Esophagus squamous epithelium (tissue), 5 donors: ENCODE results near the gene ZMYND19. TPM values are rescaled to one million over a fixed set of nuclear protein-coding genes. Genes with fewer than 3 reads are reported as not detected.
A peak's percentile ranks its signal among the peaks of the same experiment; 100 is the strongest.
"Not testable (repeated sequence)": the region's sequence is repeated elsewhere in the genome, so short reads cannot be mapped to it uniquely, and the experiment has no call there.

Source experiments
- DNase-seq: peaks from one replicate; lab custom pipeline; 2025; lab: John Stamatoyannopoulos, UW
- H3K27ac ChIP-seq, 4 donors: fragments of 200-600 bp; sonication (generic); one replicate each; pipeline ENCODE4 v1.5.1; 2016 to 2019; ENCODE audit warnings: mild to moderate bottlenecking in 1 of 4
- H3K27me3 ChIP-seq, 4 donors: fragments of 200-600 bp; sonication (generic); 1 replicate in 3 of 4; 2 replicates in 1 of 4; pipeline versions ENCODE4 v1.5.1 to v1.6.0; 2017 to 2021; ENCODE audit warnings: antibody characterized with exemption in 1 of 4
- H3K36me3 ChIP-seq, 3 donors: fragments of 200-600 bp; sonication (generic); one replicate each; pipeline ENCODE4 v1.5.1; 2016 to 2019
- H3K4me1 ChIP-seq, 3 donors: fragments of 200-600 bp; sonication (generic); one replicate each; pipeline ENCODE4 v1.5.1; 2017 to 2019
- H3K4me3 ChIP-seq, 4 donors: fragments of 200-600 bp; sonication (generic); 1 replicate in 3 of 4; 2 replicates in 1 of 4; pipeline ENCODE4 v1.5.1; 2016 to 2019; ENCODE audit warnings: mild to moderate bottlenecking in 2 of 4, moderate library complexity in 1 of 4
- H3K9me3 ChIP-seq, 3 donors: fragments of 200-600 bp; sonication (generic); one replicate each; pipeline ENCODE4 v1.5.1; 2016 to 2019
- POLR2A ChIP-seq, 4 donors: fragments of 450-650 bp; IDR thresholded peaks; one replicate each; pipeline ENCODE4 v1.6.1; 2017; ENCODE audit warnings: antibody characterized with exemption in 4 of 4, mild to moderate bottlenecking in 4 of 4, moderate library complexity in 3 of 4
- WGBS, 2 donors: methylation state at CpG; one replicate each; pipeline ENCODE4 v1.1.5; 2018; 5-methylcytosine and 5-hydroxymethylcytosine counted together
- intact Hi-C: fragments of 100-400 bp; cut with DNase I; formaldehyde crosslinking; loops from one replicate; pipeline ENCODE4 v1.15.0; 2022
- total RNA-seq, 4 donors: library from RNA; depleted of rRNA; stranded (reverse); fragments of >200 nt; gene quantifications; one replicate each; pipeline ENCODE4 v1.1.0, GENCODE V29; 2016
- TF ChIP-seq, protein P1 (sequence below), 6 experiments: fragments of 450-650 bp in 4 of 6; fragments of 200-600 bp in 2 of 6; sonication (generic) in 2 of 6; IDR thresholded peaks; one replicate each; pipeline ENCODE4 v1.5.1; 2016 to 2019; ENCODE audit warnings: antibody characterized with exemption in 6 of 6, mild to moderate bottlenecking in 4 of 6, moderate library complexity in 4 of 6
- donor health status: DM: yes; HTN: yes; CAD: no.

ZMYND19 gene
- total RNA-seq, 4 donors from 2014 or later, result 17.5 to 28.8 (median 25.2) TPM

GRCh38 chr9:137632230-137633161 lies 42.2 kb upstream of the ZMYND19 start:
- no peaks in the 10 kb centered on the region for H3K27me3 ChIP-seq
- DNase-seq, result no peak
- H3K4me1 ChIP-seq, result peaks cover 8 to 56% (median 28%) of the 10 kb centered on the region in 3 donors

GRCh38 chr9:137631345-137632229 lies 41.3 kb upstream of the ZMYND19 start:
- TF ChIP-seq, protein P1, sequence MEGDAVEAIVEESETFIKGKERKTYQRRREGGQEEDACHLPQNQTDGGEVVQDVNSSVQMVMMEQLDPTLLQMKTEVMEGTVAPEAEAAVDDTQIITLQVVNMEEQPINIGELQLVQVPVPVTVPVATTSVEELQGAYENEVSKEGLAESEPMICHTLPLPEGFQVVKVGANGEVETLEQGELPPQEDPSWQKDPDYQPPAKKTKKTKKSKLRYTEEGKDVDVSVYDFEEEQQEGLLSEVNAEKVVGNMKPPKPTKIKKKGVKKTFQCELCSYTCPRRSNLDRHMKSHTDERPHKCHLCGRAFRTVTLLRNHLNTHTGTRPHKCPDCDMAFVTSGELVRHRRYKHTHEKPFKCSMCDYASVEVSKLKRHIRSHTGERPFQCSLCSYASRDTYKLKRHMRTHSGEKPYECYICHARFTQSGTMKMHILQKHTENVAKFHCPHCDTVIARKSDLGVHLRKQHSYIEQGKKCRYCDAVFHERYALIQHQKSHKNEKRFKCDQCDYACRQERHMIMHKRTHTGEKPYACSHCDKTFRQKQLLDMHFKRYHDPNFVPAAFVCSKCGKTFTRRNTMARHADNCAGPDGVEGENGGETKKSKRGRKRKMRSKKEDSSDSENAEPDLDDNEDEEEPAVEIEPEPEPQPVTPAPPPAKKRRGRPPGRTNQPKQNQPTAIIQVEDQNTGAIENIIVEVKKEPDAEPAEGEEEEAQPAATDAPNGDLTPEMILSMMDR (IDR thresholded peaks at IDR 0.05), result no peak
- no peak for TF ChIP-seq POLR2A (IDR thresholded peaks at IDR 0.05)
- H3K4me1 ChIP-seq, result peaks cover 8 to 62% (median 28%) of the 10 kb centered on the region in 3 donors
- no peak for DNase-seq
- WGBS, 2 donors, result 79 to 84% methylated on average over 12 to 14 of the region's 16 CpGs
- H3K27me3 ChIP-seq, result no peaks in the 10 kb centered on the region
- intact Hi-C loops, result no loop called here
- H3K36me3 ChIP-seq, result no peaks in the 10 kb centered on the region
- H3K4me3 ChIP-seq, result no peak overlapping the region
- H3K27ac ChIP-seq, result peak overlapping the region in 1 of 4 donors; percentile 1
- no peaks in the 10 kb centered on the region for H3K9me3 ChIP-seq

More at GRCh38 chr9:137632230-137633161, 42.2 kb upstream of the ZMYND19 start:
- Histone ChIP-seq H3K4me3 (no peak overlapping the region), H3K27ac (peak overlapping the region in 2 of 4 donors; percentile 17 to 35), H3K36me3 (no peaks in the 10 kb centered on the region), H3K9me3 (no peaks in the 10 kb centered on the region)
- WGBS, 2 donors, result 71 to 73% methylated on average over 21 to 22 of the region's 23 CpGs
- intact Hi-C loops, result no loop called here
- TF ChIP-seq, protein P1 (IDR thresholded peaks at IDR 0.05), result no peak
- no peak for TF ChIP-seq POLR2A (IDR thresholded peaks at IDR 0.05)

DNA sequence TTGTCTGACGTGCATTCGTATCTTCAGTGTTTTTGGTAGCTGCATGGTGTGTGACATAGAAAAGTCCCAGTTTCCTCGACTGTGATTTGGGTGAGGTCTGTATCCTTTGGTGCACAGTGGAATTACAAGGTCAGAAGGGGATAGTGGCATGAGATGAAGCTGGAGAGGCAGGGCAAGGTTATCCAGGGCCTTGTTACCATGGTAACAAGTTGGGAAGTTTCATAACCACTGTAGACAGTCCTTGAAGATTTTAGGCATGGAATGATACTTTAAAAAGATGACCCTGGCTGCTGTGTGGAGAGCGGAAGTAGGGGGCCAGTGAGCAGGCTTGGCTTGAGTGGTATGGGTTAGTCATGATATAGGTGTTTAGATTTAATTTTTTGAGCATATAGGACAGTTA lies 40.4 kb upstream of the ZMYND19 start:
- Histone ChIP-seq H3K36me3 (no peaks in the 10 kb centered on the region), H3K27me3 (no peaks in the 10 kb centered on the region), H3K27ac (peak overlapping the region in 1 of 4 donors; percentile 1), H3K4me3 (no peak overlapping the region), H3K9me3 (no peaks in the 10 kb centered on the region), H3K4me1 (peaks cover 8 to 66% (median 28%) of the 10 kb centered on the region in 3 donors)
- intact Hi-C loops, result no loop called here
- no peak for DNase-seq
- 62 to 79% methylated on average over 4 of the region's 4 CpGs for WGBS, 2 donors
- TF ChIP-seq POLR2A (IDR thresholded peaks at IDR 0.05), result no peak
- TF ChIP-seq, protein P1 (IDR thresholded peaks at IDR 0.05), result no peak

DNA sequence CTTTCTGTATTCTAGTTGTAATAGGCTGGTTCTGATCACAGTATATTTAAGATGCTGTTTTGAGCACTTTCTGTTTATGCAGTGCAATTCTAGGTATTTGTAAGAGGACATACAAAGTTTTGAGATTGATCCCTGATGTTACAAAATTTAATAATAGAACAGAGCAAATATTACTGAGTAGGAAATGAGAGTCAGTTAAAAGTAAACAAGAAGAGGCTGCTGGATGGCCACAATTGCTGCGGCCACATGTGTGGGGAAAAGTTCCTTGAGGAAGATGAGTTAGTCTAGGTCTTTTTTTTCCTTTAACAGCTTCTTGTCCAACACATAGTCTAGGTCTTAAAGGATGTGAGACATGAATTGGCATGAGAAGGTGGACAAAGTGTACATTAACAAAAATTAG lies 39.8 kb upstream of the ZMYND19 start:
- Histone ChIP-seq H3K27me3 (no peaks in the 10 kb centered on the region), H3K9me3 (no peaks in the 10 kb centered on the region), H3K4me1 (peaks cover 8 to 70% (median 28%) of the 10 kb centered on the region in 3 donors), H3K36me3 (no peaks in the 10 kb centered on the region), H3K4me3 (no peak overlapping the region), H3K27ac (peak overlapping the region in 1 of 4 donors; percentile 4)
- intact Hi-C loops, result no loop called here
- TF ChIP-seq, protein P1 (IDR thresholded peaks at IDR 0.05), result no peak
- TF ChIP-seq POLR2A (IDR thresholded peaks at IDR 0.05), result no peak
- no peak for DNase-seq
- WGBS, 2 donors, result 60 to 63% methylated on average over 1 of the region's 1 CpG

DNA sequence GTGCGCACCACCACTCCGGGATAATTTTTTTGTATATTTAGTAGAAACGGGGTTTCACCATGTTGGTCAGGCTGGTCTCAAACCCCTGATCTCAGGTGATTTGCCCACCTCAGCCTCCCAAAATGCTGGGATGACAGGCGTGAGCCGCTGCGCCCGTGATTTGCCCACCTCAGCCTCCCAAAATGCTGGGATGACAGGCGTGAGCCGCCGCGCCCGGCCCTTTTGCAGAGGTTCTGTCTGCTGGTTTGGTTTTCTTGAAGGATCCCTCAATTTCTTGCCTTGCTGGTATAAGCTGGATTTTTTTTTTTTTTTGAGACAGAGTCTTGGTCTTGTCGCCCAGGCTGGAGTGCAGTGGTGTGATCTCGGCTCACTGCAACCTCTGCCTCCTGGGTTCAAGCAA lies 37.1 kb upstream of the ZMYND19 start:
- DNase-seq, H3K27ac ChIP-seq, H3K9me3 ChIP-seq, intact Hi-C loops, H3K4me3 ChIP-seq, H3K27me3 ChIP-seq: not testable (repeated sequence)
- WGBS, 2 donors, result 98% methylated on average over 12 of the region's 14 CpGs; no CpG with 5 or more reads in 1 of the 2 donors
- Histone ChIP-seq H3K36me3 (peaks cover 0 to 15% (median 0%) of the 10 kb centered on the region in 3 donors), H3K4me1 (peaks cover 8 to 77% (median 24%) of the 10 kb centered on the region in 3 donors)
